ENCODE data around the gene GNGT2. TPM values are rescaled to one million over a fixed set of nuclear protein-coding genes. Genes with fewer than 3 reads are reported as not detected.

Gene GNGT2
- total and polyA plus RNA-seq, 7 experiments from 2014 or later: 2.8 to 16.9 (median 8.3) TPM

- Mint-ChIP-seq H3K9me3 (peaks cover 0 to 3% (median 0%) of the 10 kb centered on the region in 11 donors), H3K4me3 (peak overlapping the region in 6 of 10 donors; percentile 24 to 52 (median 42)), H3K36me3 (peaks cover 0 to 25% (median 4%) of the 10 kb centered on the region in 5 donors), H3K4me1 (peaks cover 7 to 44% (median 27%) of the 10 kb centered on the region in 7 donors), H3K27me3 (peaks cover 0 to 34% (median 0%) of the 10 kb centered on the region in 5 donors), H3K27ac (peak overlapping the region in 1 of 9 donors; percentile 6)
- H3K27ac ChIP-seq (ENCODE audit: low read depth, low read length): no peak overlapping the region
- peaks cover 26 to 38% of the 10 kb centered on the region in 2 donors for H3K4me1 ChIP-seq (ENCODE audit: control insufficient read depth in 2 of 2, insufficient read depth in 2 of 2, low read length in 2 of 2)
- H3K27me3 ChIP-seq (ENCODE audit: control insufficient read depth in 2 of 2, insufficient read depth in 2 of 2, low read length in 2 of 2): no peaks in the 10 kb centered on the region
- intact Hi-C loops (cut with micrococcal nuclease): loop anchor here in 1 of 2 donors (2.0 to 10.0 kb wide), 2 partner anchors 35 to 281 kb away; partner anchors contain the start of gene SNF8
- DNase-seq: no peak
- H3K9me3 ChIP-seq (ENCODE audit: control insufficient read depth in 2 of 3, low read length in 3 of 3): no peaks in the 10 kb centered on the region
- peaks cover 0 to 12% (median 7%) of the 10 kb centered on the region in 3 experiments for H3K36me3 ChIP-seq (ENCODE audit: control insufficient read depth in 2 of 3, insufficient read depth in 3 of 3, low read length in 3 of 3)
- ChIA-PET POLR2A (interaction anchor here (1.6 to 8.9 kb wide), 4 partner anchors 9 to 47 kb away, joined by 4 to 80 read pairs (median 6); no protein-coding TSS in a partner anchor), CTCF (interaction anchor here (0.7 to 7.0 kb wide), 6 partner anchors 8 to 110 kb away, joined by 3 to 143 read pairs (median 13); partner anchors contain the start of genes ABI3 and GNGT2)
- ATAC-seq: no peak
- H3K4me3 ChIP-seq (ENCODE audit: low read length): no peak overlapping the region
These were observed 15.3 kb upstream of the GNGT2 start for GRCh38 chr17:49225554-49226236.

- ATAC-seq (no peak), DNase-seq (no peak)
- peak overlapping the region; percentile 75 to 90 (median 83) for H3K4me3 Mint-ChIP-seq
- H3K4me1 ChIP-seq (ENCODE audit: control insufficient read depth in 2 of 2, insufficient read depth in 2 of 2, low read length in 2 of 2): peaks cover 22 to 38% of the 10 kb centered on the region in 2 donors
- H3K27ac ChIP-seq (ENCODE audit: low read depth, low read length): no peak overlapping the region
- H3K27me3 ChIP-seq (ENCODE audit: control insufficient read depth in 2 of 2, insufficient read depth in 2 of 2, low read length in 2 of 2): no peaks in the 10 kb centered on the region
- no peaks in the 10 kb centered on the region for H3K9me3 ChIP-seq (ENCODE audit: control insufficient read depth in 2 of 3, low read length in 3 of 3)
- ChIA-PET POLR2A (interaction anchor here (1.3 to 8.9 kb wide), 4 partner anchors 9 to 33 kb away, joined by 4 to 80 read pairs (median 5); partner anchors contain the start of genes ABI3 and GNGT2), CTCF (interaction anchor here (0.9 to 7.0 kb wide), 4 partner anchors 13 to 42 kb away, joined by 3 to 143 read pairs (median 35); partner anchors contain the start of genes ABI3 and GNGT2)
- H3K27ac Mint-ChIP-seq: peak overlapping the region in 2 of 9 donors; percentile 28 to 43
- peaks cover 0 to 28% (median 4%) of the 10 kb centered on the region in 5 donors for H3K36me3 Mint-ChIP-seq
- peaks cover 0 to 16% (median 7%) of the 10 kb centered on the region in 3 experiments for H3K36me3 ChIP-seq (ENCODE audit: control insufficient read depth in 2 of 3, insufficient read depth in 3 of 3, low read length in 3 of 3)
- peaks cover 7 to 47% (median 27%) of the 10 kb centered on the region in 7 donors for H3K4me1 Mint-ChIP-seq
- intact Hi-C loops (cut with micrococcal nuclease): loop anchor here in 1 of 2 donors (10.0 kb wide), 1 partner anchor 280 kb away; the partner anchor contains the start of gene SNF8
- peaks cover 0 to 1% (median 0%) of the 10 kb centered on the region in 11 donors for H3K9me3 Mint-ChIP-seq
- H3K4me3 ChIP-seq (ENCODE audit: low read length): peak overlapping the region; percentile 56
- H3K27me3 Mint-ChIP-seq: peaks cover 0 to 29% (median 0%) of the 10 kb centered on the region in 5 donors
These were observed 14.6 kb upstream of the GNGT2 start for GRCh38 chr17:49224997-49225337.

- intact Hi-C loops (cut with micrococcal nuclease): loop anchor here in 1 of 2 donors (10.0 kb wide), 1 partner anchor 280 kb away; the partner anchor contains the start of gene SNF8
- Histone ChIP-seq H3K27me3 (ENCODE audit: control insufficient read depth in 2 of 2, insufficient read depth in 2 of 2, low read length in 2 of 2) (no peaks in the 10 kb centered on the region), H3K9me3 (ENCODE audit: control insufficient read depth in 2 of 3, low read length in 3 of 3) (no peaks in the 10 kb centered on the region), H3K4me3 (ENCODE audit: low read length) (peak overlapping the region; percentile 56), H3K4me1 (ENCODE audit: control insufficient read depth in 2 of 2, insufficient read depth in 2 of 2, low read length in 2 of 2) (peaks cover 24 to 41% of the 10 kb centered on the region in 2 donors), H3K27ac (ENCODE audit: low read depth, low read length) (no peak overlapping the region), H3K36me3 (ENCODE audit: control insufficient read depth in 2 of 3, insufficient read depth in 3 of 3, low read length in 3 of 3) (peaks cover 0 to 16% (median 7%) of the 10 kb centered on the region in 3 experiments)
- peak; percentile 33 to 60 (median 53) for DNase-seq
- Mint-ChIP-seq H3K27ac (peak overlapping the region in 3 of 9 donors; percentile 12 to 43 (median 28)), H3K27me3 (peaks cover 0 to 24% (median 0%) of the 10 kb centered on the region in 5 donors), H3K4me3 (peak overlapping the region; percentile 78 to 90 (median 84)), H3K9me3 (peaks cover 0 to 1% (median 0%) of the 10 kb centered on the region in 11 donors), H3K36me3 (peaks cover 0 to 33% (median 4%) of the 10 kb centered on the region in 5 donors), H3K4me1 (peaks cover 7 to 46% (median 26%) of the 10 kb centered on the region in 7 donors)
- peak; percentile 61 for ATAC-seq
- ChIA-PET POLR2A (interaction anchor here (0.6 to 8.9 kb wide), 5 partner anchors 8 to 617 kb away, joined by 3 to 80 read pairs (median 5); partner anchors contain the start of genes ABI3 and GNGT2), CTCF (interaction anchor here (0.8 to 7.0 kb wide), 6 partner anchors 13 to 72 kb away, joined by 3 to 143 read pairs (median 4); partner anchors contain the start of genes ABI3 and GNGT2)
These were observed 14.0 kb upstream of the GNGT2 start for GRCh38 chr17:49224198-49224996.

DNA sequence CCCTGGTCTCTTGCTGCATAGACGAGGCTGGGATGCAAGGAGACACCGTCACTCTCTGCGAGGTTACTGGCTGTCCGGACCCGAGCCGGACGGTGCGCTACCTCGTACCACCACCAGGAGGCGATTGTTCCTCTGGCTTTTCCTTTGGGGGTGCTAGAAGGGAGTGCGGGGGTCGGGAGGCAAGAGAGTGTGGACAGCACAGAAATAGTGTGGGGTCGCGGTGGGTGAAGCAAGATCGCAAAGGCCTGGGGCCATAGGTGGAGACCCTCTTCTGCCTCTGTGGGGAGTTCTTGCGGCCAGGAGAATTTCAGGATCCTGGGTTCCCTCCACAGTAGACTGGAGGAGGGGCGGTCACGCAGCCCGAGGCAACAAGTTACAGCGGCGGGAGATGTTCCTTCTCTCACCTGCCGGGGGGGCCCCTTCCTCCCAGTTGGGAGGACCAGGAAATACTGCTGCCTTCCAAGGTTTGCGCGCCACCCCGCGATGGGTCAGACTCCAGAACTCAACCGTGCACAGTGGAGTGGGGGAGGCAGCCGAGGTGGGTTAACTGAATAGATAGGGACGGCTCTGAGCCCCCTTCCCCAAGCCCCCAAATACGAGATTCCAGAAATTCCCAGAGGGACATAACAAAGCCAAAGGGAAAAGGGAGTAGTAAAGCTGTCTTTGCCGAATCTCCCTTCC lies 13.3 kb upstream of the GNGT2 start:
- intact Hi-C loops (cut with micrococcal nuclease): loop anchor here in 1 of 2 donors (1.0 to 10.0 kb wide), 2 partner anchors 13 to 279 kb away; partner anchors contain the start of genes ABI3, GNGT2 and SNF8
- peaks cover 0 to 40% (median 4%) of the 10 kb centered on the region in 5 donors for H3K36me3 Mint-ChIP-seq
- H3K36me3 ChIP-seq (ENCODE audit: control insufficient read depth in 2 of 3, insufficient read depth in 3 of 3, low read length in 3 of 3): peaks cover 0 to 16% (median 7%) of the 10 kb centered on the region in 3 experiments
- H3K27ac Mint-ChIP-seq: peak overlapping the region in 7 of 9 donors; percentile 9 to 80 (median 45)
- H3K27me3 Mint-ChIP-seq: peaks cover 0 to 18% (median 0%) of the 10 kb centered on the region in 5 donors
- no peak overlapping the region for H3K27ac ChIP-seq (ENCODE audit: low read depth, low read length)
- no peaks in the 10 kb centered on the region for H3K27me3 ChIP-seq (ENCODE audit: control insufficient read depth in 2 of 2, insufficient read depth in 2 of 2, low read length in 2 of 2)
- ChIA-PET POLR2A (interaction anchor here (0.6 to 17.4 kb wide), 6 partner anchors 7 to 616 kb away, joined by 3 to 237 read pairs (median 5); partner anchors contain the start of genes ABI3 and GNGT2), CTCF (interaction anchor here (0.6 to 7.0 kb wide), 8 partner anchors 12 to 73 kb away, joined by 3 to 143 read pairs (median 4); no protein-coding TSS in a partner anchor)
- ATAC-seq (peak; percentile 37), DNase-seq (peak in 8 of 9 donors; percentile 33 to 76 (median 52))
- peak overlapping the region; percentile 56 for H3K4me3 ChIP-seq (ENCODE audit: low read length)
- H3K4me1 ChIP-seq (ENCODE audit: control insufficient read depth in 2 of 2, insufficient read depth in 2 of 2, low read length in 2 of 2): peaks cover 32 to 48% of the 10 kb centered on the region in 2 donors
- H3K9me3 Mint-ChIP-seq: peaks cover 0 to 1% (median 0%) of the 10 kb centered on the region in 11 donors
- H3K9me3 ChIP-seq (ENCODE audit: control insufficient read depth in 2 of 3, low read length in 3 of 3): no peaks in the 10 kb centered on the region
- peaks cover 12 to 53% (median 32%) of the 10 kb centered on the region in 7 donors for H3K4me1 Mint-ChIP-seq
- H3K4me3 Mint-ChIP-seq: peak overlapping the region; percentile 78 to 90 (median 84)

GRCh38 chr17:49223168-49223516 lies 12.8 kb upstream of the GNGT2 start:
- Histone ChIP-seq H3K36me3 (ENCODE audit: control insufficient read depth in 2 of 3, insufficient read depth in 3 of 3, low read length in 3 of 3) (peaks cover 0 to 16% (median 7%) of the 10 kb centered on the region in 3 experiments), H3K27me3 (ENCODE audit: control insufficient read depth in 2 of 2, insufficient read depth in 2 of 2, low read length in 2 of 2) (no peaks in the 10 kb centered on the region), H3K4me3 (ENCODE audit: low read length) (peak overlapping the region; percentile 56), H3K27ac (ENCODE audit: low read depth, low read length) (no peak overlapping the region), H3K4me1 (ENCODE audit: control insufficient read depth in 2 of 2, insufficient read depth in 2 of 2, low read length in 2 of 2) (peaks cover 36 to 53% of the 10 kb centered on the region in 2 donors), H3K9me3 (ENCODE audit: control insufficient read depth in 2 of 3, low read length in 3 of 3) (no peaks in the 10 kb centered on the region)
- H3K36me3 Mint-ChIP-seq: peaks cover 0 to 43% (median 6%) of the 10 kb centered on the region in 5 donors
- H3K9me3 Mint-ChIP-seq: peaks cover 0 to under 1% (median 0%) of the 10 kb centered on the region in 11 donors
- intact Hi-C loops (cut with micrococcal nuclease): loop anchor here in 1 of 2 donors (1.0 to 10.0 kb wide), 2 partner anchors 13 to 278 kb away; partner anchors contain the start of genes ABI3, GNGT2 and SNF8
- no peak for DNase-seq
- H3K27ac Mint-ChIP-seq: peak overlapping the region in 4 of 9 donors; percentile 9 to 80 (median 37)
- peaks cover 0 to 18% (median 0%) of the 10 kb centered on the region in 5 donors for H3K27me3 Mint-ChIP-seq
- H3K4me1 Mint-ChIP-seq: peaks cover 18 to 57% (median 37%) of the 10 kb centered on the region in 7 donors
- no peak for ATAC-seq
- CTCF ChIA-PET: interaction anchor here (0.6 to 1.5 kb wide), 5 partner anchors 11 to 33 kb away, joined by 3 to 6 read pairs (median 4); no protein-coding TSS in a partner anchor
- POLR2A ChIA-PET: interaction anchor here (1.8 to 17.4 kb wide), 2 partner anchors 14 to 26 kb away, joined by 9 to 237 read pairs; no protein-coding TSS in a partner anchor
- peak overlapping the region; percentile 78 to 90 (median 84) for H3K4me3 Mint-ChIP-seq
